Body of pancreas (tissue), 4 donors: ENCODE data around the gene BMPR1B.

ENCODE experiments used
- POLR2A ChIP-seq, 3 donors: fragments of 450-650 bp; IDR thresholded peaks; one replicate each; pipeline ENCODE4 v1.6.1; 2016; ENCODE audit warnings: antibody characterized with exemption in 3 of 3, mild to moderate bottlenecking in 2 of 3
- TF ChIP-seq, protein P1 (sequence below), 7 experiments: fragments of 450-650 bp in 4 of 7; fragments of 200-600 bp in 3 of 7; sonication (generic) in 3 of 7; IDR thresholded peaks; one replicate each; pipeline ENCODE4 v1.5.1; 2016 to 2019; ENCODE audit warnings: antibody characterized with exemption in 7 of 7

GRCh38 chr4:95068401-95068800 is 310.6 kb downstream of the BMPR1B start:
- TF ChIP-seq, protein P1, sequence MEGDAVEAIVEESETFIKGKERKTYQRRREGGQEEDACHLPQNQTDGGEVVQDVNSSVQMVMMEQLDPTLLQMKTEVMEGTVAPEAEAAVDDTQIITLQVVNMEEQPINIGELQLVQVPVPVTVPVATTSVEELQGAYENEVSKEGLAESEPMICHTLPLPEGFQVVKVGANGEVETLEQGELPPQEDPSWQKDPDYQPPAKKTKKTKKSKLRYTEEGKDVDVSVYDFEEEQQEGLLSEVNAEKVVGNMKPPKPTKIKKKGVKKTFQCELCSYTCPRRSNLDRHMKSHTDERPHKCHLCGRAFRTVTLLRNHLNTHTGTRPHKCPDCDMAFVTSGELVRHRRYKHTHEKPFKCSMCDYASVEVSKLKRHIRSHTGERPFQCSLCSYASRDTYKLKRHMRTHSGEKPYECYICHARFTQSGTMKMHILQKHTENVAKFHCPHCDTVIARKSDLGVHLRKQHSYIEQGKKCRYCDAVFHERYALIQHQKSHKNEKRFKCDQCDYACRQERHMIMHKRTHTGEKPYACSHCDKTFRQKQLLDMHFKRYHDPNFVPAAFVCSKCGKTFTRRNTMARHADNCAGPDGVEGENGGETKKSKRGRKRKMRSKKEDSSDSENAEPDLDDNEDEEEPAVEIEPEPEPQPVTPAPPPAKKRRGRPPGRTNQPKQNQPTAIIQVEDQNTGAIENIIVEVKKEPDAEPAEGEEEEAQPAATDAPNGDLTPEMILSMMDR (IDR thresholded peaks at IDR 0.05): no peak
- TF ChIP-seq POLR2A (IDR thresholded peaks at IDR 0.05): no peak
